G401 (cell line): ENCODE results near the gene NTNG1. TPM values are rescaled to one million over a fixed set of nuclear protein-coding genes. Genes with fewer than 3 reads are reported as not detected.

Experiments
- DNase-seq: peaks from one replicate; pipeline ENCODE4 v3.0.0-alpha.2; 2015; ENCODE audit warnings: low spot score
- in situ Hi-C: cut with HindIII; loops from 2 replicates; pipeline ENCODE4 v1.10.0; 2016; ENCODE audit warnings: low sequenced_read_pairs, mixed read lengths
- total RNA-seq: library from RNA; depleted of rRNA; stranded (reverse); fragments of >200 nt; shearing (Covaris generic); gene quantifications from 2 replicates; pipeline ENCODE4 v1.2.3, GENCODE V29; 2014

Gene NTNG1
- total RNA-seq, 1 experiment from 2014 or later, result 30.4 TPM

DNA sequence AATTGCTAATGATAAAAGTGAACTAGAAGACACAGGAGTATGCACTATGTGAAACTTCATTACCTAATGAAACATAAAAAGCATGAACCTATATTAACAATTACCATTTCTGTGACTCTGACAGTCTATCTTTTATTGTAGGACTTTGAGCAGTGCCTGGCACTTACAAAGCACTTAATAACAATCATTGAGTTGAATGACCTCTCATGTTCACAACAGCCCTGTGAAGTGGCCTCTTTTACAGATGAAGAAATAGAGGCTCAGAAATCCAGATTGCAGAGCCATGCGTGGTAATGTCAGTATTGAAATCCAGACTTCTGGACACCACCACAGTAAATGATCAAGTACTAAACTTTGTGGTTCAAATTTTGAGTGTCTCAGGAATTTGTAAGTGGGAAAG, 326.4 kb downstream of the NTNG1 start:
- no peak for DNase-seq
- in situ Hi-C loops, result no loop called here

DNA sequence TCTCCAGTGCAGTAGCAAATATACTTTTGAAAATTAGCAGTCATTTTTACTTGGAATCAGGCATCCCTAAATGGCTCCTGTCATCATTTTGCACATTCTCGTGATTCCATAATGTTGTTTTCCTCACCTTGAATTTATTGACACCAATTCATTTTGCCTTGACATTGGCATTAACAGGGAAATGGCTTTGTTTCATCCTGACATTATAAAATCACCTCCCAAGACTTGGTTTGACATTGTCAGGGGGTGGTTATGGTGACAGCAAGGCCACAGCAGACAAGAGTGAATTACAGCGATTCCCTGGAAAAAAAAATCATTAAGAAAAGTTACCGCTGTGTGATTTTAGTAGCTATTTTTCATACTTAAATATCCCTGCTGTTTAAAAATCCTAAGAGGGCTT, 327.0 kb downstream of the NTNG1 start:
- in situ Hi-C loops, result no loop called here

DNA sequence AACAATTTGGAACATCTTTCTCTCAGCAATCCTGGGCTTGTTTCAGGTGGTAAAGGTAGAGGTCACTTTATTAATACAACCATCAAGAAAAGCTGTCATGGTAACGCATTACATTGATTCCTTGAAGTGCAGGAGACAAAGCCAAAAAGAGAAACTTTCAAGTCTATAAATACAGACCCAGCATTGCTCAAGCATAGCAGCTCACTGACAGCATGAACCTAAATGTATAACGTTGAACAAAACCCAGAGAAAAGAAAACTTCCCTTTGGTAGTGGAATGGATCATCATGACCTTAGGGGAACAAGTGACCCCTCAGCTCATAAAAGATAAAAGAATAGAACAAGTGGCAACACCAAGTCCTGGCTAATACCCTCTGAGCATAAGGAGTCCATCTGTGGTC, 332.2 kb downstream of the NTNG1 start:
- in situ Hi-C loops, result no loop called here
- DNase-seq, result no peak

More for the DNA sequence above, 327.0 kb downstream of the NTNG1 start:
- no peak for DNase-seq

DNA sequence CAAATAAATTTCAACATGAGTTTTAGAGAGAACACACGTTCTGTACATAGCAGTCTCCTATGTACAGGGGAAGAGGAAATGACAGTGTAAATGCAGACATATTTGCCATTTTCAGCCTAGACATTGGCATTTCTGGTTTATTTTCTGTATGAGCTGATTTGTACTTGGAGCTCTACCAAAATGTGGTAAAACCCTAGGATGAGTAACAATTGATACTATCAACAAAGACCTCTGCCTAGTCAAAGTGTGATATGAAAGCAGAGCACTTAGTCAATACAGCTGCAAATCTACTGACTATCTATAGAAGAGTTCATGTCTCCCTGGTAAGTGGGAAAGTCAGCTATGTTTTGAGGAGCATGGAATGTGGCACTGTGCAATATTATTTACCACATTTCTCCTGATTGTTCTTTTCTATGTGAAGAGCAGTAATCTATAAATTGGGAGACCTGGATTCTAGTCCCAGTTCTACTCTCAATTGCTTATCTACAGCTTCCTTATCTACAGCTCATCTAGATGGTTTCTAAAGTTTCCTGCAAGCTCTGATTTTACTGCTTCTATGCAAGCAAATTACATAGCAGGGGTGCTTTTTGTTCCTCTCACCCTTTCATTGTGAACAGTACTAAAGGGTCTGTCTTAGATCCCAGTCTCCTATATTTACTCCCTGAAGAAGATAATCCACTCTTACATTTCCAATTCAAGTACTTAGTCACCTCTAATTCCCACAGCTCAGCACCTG, 334.2 kb downstream of the NTNG1 start:
- DNase-seq, result no peak
- in situ Hi-C loops, result no loop called here

DNA sequence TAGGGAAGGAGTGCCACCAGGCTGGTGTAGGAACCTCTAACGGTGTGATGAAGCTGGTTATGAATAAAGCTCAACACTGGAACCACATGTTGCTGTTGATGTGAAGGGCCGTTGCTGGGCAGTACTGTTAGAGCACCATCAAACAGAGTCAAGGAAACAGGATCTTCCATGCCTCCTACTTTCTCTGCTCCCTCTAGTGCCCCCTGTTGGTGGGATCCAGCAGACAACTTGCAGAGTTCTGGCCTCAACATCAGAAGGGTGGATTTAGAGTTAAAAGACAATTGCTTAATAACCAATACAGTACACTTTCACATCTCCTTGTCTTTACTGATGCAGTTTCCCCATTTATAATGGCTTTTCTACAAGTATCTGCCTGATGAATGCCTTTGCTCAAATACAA, 336.4 kb downstream of the NTNG1 start:
- DNase-seq, result no peak
- in situ Hi-C loops, result no loop called here

DNA sequence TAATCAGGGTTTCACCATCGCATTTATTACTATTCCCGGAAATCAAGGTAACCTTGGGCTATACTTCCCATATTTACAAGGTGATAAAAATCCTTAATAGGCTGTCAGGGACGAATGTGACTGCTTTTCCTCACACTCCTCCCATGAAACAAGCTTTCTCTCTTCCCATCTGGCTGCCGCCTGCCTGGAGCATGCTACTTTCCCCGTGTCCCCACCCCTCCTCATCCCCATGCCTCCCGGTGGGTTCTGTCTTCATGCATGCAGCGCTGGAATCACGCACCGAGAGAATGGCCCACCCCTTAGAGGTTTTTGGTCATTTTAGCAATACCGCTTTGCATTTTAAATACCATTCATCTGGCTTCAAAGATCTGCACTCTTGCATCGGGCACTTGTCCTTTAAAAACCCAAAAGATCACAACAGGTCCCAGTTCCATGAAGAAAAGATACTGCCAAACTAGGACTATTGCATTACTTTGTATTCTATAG, 339.1 kb downstream of the NTNG1 start:
- peak; percentile 22 for DNase-seq
- in situ Hi-C loops, result no loop called here

DNA sequence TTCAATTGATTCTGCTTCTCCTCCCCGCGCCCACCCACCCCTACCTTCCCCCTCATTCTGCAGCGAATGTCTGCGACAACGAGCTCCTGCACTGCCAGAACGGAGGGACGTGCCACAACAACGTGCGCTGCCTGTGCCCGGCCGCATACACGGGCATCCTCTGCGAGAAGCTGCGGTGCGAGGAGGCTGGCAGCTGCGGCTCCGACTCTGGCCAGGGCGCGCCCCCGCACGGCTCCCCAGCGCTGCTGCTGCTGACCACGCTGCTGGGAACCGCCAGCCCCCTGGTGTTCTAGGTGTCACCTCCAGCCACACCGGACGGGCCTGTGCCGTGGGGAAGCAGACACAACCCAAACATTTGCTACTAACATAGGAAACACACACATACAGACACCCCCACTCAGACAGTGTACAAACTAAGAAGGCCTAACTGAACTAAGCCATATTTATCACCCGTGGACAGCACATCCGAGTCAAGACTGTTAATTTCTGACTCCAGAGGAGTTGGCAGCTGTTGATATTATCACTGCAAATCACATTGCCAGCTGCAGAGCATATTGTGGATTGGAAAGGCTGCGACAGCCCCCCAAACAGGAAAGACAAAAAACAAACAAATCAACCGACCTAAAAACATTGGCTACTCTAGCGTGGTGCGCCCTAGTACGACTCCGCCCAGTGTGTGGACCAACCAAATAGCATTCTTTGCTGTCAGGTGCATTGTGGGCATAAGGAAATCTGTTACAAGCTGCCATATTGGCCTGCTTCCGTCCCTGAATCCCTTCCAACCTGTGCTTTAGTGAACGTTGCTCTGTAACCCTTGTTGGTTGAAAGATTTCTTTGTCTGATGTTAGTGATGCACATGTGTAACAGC, 339.9 kb downstream of the NTNG1 start:
- in situ Hi-C loops, result no loop called here
- DNase-seq, result peak; percentile 23

DNA sequence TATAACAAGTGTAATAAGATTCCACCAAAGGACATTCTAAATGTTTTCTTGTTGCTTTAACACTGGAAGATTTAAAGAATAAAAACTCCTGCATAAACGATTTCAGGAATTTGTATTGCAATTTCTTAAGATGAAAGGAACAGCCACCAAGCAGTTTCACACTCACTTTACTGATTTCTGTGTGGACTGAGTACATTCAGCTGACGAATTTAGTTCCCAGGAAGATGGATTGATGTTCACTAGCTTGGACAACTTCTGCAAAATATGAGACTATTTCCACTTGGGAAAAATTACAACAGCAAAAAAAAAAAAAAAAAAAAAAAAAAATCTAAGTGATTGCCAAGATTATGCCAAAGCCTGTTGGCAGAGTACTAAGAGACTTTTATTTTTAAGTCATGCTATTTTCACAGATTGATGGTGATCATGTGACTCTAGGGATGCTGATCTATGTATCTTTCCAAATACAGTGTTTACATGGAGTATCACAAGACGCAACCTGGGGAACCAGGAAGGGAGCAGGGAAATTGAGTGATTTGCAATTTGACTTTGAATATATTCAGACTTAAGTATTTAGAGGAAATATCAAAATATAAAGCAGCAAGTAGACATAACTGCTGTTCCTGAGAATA, 341.0 kb downstream of the NTNG1 start:
- in situ Hi-C loops, result no loop called here
- no peak for DNase-seq

DNA sequence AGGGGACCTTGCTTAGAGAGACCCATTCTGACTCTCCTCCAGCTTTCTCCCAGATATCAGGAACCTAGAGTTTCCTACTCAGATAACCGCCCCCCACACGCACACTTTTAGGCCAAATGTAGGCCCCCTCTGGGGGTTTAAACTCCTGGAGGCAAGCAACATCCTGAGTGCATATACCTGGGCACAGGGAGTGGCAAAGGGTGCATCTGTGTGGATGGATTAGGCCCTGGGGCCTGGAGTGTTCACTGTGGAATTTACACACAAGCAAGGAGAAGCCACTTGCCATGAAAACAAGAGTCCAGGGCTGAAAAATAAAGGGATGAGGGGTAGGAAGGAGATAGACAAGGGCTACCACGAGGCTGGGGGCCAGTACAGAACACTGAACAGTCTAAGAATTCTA, 343.1 kb downstream of the NTNG1 start:
- in situ Hi-C loops, result no loop called here

DNA sequence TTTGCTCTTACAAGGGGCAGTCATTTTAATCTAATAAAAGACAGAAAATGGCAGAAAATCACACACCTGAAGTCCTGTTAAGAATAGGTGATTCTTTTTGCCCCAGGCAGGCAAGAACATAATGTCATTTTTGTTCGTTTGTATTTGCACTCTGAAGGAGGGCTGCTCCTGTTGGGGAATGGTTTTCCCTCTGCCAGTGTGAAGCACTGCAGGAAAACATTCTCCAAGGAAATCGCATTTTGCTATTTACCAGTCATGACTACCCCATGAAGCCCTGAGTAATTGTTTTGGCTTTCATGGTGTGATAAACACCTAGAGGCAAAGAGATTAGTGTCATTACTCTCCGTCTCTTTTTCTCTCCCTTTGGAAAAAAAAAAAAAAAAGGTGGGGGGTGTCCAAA, 345.5 kb downstream of the NTNG1 start:
- in situ Hi-C loops, result no loop called here
- no peak for DNase-seq

More for the DNA sequence above, 343.1 kb downstream of the NTNG1 start:
- no peak for DNase-seq

DNA sequence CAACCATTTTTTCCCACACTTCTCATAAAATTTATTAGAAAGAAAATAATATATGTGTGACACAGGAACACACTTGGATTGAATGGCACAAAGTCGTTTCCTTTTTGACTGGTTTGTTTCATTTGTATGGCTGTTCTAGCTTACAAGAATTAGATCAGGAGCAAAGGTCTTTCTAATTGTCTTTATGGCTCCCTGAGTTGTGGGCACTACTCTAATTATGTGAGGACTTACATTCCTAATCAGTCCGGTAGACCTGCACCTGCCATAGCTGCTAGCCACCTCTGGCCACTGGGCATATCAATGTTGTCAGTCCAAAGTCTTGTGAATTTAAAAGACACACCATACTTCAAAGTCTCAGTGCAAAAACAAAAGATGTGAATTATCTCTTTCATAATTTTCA, 346.7 kb downstream of the NTNG1 start:
- DNase-seq, result no peak
- in situ Hi-C loops, result no loop called here

DNA sequence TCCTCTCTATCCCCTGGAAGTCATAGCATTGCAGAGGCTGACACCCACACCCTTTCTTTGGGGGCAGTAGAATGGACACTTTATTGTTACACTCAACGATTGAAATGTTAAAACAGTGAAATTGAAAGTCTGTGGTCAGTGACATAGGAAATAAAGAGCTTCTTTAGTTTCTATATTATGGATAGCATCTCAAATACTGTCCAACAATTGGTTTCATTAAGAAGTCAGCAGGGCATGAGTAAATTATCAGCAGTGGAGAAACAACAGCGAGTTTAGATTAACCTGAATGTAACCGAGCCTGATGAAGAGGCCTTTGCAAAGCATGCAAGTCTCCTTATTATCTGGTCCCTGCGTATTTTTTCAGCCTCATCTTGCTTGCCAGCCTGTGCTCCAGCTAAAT, 350.7 kb downstream of the NTNG1 start:
- no peak for DNase-seq
- in situ Hi-C loops, result no loop called here

DNA sequence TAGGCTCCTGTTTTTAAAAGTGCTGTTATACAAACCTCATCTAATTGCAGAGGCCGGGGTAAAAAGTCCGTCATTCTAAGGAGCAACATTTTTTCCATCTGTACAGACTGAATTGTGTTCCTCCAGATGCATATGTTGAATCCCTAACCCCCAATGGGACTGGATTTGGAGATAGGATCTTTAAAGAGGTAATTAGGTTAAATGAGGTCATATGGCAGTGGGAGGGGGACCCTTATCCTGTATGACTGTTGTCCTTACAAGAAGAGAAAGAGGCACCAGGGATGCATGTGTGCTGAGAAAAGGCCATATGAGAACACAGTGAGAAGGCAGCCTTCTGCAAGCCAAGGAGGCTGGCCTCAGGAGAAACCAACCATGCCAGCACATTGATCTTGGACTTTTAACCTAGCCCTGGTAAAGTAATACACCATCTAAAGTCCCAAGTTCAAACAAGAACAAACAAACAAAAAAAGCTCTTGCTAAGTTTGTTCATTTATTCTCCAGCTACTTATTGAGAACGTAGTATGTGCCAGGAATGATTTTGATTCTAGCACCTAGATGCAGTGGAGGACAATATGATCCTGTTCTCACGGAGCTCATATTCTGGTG, 352.4 kb downstream of the NTNG1 start:
- in situ Hi-C loops, result no loop called here
- no peak for DNase-seq

DNA sequence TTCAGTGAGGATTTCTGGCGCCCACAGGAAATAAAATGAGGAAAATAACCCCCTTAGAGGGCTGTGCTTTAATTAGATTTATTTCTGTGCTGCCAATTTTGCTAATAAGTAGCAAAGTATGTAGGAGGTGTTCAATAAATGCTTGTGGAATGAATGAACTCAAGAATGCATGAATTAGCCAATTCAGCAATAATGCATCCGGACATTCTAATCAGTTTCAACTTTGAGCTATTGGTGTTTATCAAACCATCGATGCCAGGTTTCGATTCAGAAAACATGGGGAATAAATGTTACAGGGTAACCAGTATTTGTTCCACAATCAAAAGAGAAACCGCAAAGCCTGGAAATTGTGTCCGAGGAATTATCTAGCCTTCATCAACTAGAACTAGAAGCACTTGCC, 353.2 kb downstream of the NTNG1 start:
- in situ Hi-C loops, result no loop called here
- DNase-seq, result no peak

DNA sequence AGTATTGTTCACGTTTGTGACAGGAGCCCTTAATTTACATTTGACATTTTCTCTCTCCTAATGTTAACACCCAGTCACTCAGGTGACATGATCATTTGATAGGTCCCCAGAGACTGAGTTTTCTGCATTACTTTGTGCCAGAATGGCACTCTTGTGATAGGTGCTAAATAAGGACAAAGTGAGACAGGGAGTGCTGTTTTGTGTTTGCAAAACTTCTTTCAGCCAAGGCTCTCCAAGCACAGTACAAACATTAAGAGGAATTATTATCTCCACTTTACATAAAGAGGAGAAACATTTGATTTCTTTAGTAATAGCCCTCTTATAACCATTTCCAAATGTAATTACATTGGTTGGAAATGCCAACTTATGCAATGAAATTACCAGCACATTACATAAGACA, 355.2 kb downstream of the NTNG1 start:
- in situ Hi-C loops, result no loop called here
- no peak for DNase-seq

DNA sequence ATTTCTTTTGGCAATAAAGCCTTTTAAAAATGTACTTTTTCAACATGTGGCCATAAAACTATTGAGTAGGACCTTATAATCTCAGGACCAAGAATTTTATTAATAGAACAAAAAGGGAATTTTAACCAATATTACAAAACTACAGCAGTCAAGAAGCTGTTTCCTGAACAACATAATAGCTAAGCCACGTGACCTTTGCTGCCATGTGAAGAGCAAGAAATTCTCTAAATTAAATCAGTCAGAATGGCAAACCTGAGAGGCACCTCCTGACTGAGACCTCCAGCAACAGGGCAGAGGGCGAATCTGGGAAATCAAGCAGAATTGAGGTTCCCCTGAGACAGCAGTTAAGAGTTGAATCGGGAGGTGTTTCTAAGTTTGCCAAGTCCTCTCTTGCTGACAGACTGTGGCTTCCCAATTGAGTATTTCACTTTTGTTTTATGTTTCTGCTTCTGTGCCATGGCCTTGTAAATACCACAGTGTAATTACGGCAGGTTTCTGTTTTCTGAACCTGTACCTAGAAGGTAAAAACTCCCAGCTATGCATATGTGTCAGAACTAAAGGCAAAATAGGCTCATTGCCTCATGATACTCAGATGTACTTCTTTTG, 358.4 kb downstream of the NTNG1 start:
- no peak for DNase-seq

DNA sequence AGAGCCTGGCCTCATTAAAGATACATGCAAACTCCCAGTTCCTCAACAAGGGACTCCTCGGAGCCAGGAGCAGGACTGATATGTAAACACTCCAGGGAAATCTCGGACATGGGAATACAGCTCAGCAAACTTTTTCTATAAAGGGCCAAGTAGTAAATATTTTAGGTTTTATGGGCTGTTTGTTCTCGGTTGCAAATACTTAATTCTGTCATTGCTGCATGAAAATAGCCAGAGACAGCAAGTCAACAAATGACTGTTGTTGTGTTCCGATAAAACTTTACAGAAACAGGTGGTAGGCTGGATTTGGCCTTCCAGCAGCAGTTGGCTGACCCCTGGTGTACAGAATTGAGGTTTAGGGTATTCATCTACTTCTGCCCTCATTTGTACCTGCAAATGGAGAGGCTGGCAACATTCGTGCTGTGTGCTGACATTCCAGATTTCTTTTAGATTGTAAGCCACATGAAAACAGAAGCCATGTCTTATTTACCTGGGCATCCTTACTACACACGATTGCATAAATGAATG, 360.3 kb downstream of the NTNG1 start:
- in situ Hi-C loops, result no loop called here
- DNase-seq, result no peak

More for the DNA sequence above, 358.4 kb downstream of the NTNG1 start:
- in situ Hi-C loops, result no loop called here

DNA sequence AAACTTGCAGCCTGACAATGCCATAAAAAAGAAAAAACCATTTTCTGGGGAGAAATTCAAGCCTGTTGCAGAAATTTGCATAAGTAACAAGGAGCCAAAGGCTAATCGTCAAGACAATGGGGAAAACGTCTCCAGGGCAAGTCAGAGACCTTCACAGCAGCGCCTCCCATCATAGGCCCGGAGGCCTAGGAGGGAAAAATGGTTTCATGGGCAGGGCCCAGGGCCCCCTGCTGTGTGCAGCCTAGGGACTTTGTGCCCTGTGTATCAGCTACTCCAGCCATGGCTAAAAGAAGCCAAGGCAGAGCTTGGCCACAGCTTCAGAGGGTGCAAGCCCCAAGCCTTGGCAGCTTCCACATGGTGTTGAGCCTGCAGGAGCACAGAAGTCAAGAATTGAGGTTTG, 369.5 kb downstream of the NTNG1 start:
- no peak for DNase-seq
- in situ Hi-C loops, result no loop called here

DNA sequence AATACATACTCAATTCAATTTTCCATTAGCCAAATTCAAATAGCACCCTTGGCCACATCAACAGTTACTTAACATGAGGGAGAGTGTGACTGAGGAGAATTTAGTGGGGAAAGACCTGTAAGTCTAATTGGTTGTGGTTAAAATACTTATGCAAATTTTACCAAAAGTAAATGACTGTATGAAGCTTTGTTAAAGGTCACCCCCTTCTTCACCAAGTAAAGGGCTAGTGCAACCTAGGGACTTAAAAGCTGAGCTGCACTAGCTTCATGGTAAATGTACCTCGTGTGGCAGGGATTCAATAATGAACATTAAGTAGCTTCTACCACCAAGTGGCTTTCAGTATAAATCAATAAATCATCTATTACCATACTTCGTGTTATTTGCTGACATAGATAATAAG, 372.0 kb downstream of the NTNG1 start:
- in situ Hi-C loops, result no loop called here

More for the DNA sequence above, 372.0 kb downstream of the NTNG1 start:
- DNase-seq, result no peak
